Erythroblast (primary cell): ENCODE measurements around the gene XPO6.

ENCODE experiments used
- GATA1 ChIP-seq: IDR thresholded peaks from 2 replicates; pipeline ENCODE4 v1.6.1; 2011; ENCODE audit warnings: low read depth, mild to moderate bottlenecking, control low read depth, low read length, moderate library complexity
- POLR2A ChIP-seq: IDR thresholded peaks from 2 replicates; pipeline ENCODE4 v1.6.1; 2011; ENCODE audit warnings: mild to moderate bottlenecking, low read length

- TF ChIP-seq POLR2A: no peak
- no peak for TF ChIP-seq GATA1
Measured at GRCh38 chr16:28166394-28167208, 45.2 kb downstream of the XPO6 start.
